ENCODE data around the gene LPAR1.

The LPAR1 gene

DNA sequence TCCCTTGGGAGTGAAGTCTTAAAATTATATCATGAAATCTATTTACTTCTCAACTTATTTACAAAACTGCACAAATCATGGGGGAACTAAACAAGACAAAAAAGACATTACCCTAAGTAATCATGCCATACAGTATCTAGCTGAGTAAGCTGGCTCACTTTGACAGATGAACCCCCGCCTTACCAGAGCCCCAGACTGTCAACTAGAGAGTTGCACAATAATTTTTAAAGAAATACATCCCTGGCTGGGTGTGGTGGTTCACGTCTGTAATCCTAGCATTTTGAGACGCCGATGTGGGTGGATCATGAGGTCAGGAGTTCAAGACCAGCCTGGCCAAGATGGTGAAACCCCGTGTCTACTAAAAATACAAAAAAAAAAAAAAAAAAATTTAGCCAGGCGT lies 62.3 kb downstream of the LPAR1 start (continued):
- TF ChIP-seq, protein P1, sequence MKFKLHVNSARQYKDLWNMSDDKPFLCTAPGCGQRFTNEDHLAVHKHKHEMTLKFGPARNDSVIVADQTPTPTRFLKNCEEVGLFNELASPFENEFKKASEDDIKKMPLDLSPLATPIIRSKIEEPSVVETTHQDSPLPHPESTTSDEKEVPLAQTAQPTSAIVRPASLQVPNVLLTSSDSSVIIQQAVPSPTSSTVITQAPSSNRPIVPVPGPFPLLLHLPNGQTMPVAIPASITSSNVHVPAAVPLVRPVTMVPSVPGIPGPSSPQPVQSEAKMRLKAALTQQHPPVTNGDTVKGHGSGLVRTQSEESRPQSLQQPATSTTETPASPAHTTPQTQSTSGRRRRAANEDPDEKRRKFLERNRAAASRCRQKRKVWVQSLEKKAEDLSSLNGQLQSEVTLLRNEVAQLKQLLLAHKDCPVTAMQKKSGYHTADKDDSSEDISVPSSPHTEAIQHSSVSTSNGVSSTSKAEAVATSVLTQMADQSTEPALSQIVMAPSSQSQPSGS (tag by site-specific recombination; IDR thresholded peaks at IDR 0.05; ENCODE audit: low read depth) = no peak

DNA sequence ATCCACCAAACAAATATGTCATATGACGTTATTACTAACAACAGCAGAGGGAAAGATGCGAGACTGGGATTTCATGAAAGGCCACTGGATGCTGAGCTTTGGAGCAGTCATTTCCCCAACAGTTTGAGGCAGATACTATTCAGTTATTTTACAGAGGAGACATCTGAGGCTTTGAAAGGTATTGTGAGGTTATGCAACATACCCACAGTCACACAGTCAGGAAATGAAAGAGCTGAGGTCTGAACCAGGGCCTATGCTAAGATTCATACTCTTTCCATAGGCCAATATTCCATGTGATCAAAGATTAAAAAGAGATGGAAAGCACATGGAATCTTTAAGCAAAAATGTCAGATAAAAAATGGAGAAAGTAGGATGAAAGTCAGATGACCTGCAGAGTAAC lies 63.0 kb downstream of the LPAR1 start:
- ChIA-PET CTCF (no interaction called here), POLR2A (no interaction called here)
- H3K4me1 ChIP-seq (ENCODE audit: control insufficient read depth, insufficient read depth, low read length) = no peaks in the 10 kb centered on the region
- TF ChIP-seq ZSCAN16 (tag by site-specific recombination; IDR thresholded peaks at IDR 0.05) = no peak
- TF ChIP-seq, protein P2, sequence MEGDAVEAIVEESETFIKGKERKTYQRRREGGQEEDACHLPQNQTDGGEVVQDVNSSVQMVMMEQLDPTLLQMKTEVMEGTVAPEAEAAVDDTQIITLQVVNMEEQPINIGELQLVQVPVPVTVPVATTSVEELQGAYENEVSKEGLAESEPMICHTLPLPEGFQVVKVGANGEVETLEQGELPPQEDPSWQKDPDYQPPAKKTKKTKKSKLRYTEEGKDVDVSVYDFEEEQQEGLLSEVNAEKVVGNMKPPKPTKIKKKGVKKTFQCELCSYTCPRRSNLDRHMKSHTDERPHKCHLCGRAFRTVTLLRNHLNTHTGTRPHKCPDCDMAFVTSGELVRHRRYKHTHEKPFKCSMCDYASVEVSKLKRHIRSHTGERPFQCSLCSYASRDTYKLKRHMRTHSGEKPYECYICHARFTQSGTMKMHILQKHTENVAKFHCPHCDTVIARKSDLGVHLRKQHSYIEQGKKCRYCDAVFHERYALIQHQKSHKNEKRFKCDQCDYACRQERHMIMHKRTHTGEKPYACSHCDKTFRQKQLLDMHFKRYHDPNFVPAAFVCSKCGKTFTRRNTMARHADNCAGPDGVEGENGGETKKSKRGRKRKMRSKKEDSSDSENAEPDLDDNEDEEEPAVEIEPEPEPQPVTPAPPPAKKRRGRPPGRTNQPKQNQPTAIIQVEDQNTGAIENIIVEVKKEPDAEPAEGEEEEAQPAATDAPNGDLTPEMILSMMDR (tag by site-specific recombination; IDR thresholded peaks at IDR 0.05) = no peak
- TF ChIP-seq, protein P3, sequence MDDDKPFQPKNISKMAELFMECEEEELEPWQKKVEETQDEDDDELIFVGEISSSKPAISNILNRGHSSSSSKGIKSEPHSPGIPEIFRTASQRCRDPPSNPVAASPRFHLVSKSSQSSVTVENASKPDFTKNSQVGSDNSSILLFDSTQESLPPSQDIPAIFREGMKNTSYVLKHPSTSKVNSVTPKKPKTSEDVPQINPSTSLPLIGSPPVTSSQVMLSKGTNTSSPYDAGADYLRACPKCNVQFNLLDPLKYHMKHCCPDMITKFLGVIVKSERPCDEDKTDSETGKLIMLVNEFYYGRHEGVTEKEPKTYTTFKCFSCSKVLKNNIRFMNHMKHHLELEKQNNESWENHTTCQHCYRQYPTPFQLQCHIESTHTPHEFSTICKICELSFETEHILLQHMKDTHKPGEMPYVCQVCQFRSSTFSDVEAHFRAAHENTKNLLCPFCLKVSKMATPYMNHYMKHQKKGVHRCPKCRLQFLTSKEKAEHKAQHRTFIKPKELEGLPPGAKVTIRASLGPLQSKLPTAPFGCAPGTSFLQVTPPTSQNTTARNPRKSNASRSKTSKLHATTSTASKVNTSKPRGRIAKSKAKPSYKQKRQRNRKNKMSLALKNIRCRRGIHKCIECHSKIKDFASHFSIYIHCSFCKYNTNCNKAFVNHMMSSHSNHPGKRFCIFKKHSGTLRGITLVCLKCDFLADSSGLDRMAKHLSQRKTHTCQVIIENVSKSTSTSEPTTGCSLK (tag by site-specific recombination; IDR thresholded peaks at IDR 0.05) = no peak
- TF ChIP-seq, protein P4, sequence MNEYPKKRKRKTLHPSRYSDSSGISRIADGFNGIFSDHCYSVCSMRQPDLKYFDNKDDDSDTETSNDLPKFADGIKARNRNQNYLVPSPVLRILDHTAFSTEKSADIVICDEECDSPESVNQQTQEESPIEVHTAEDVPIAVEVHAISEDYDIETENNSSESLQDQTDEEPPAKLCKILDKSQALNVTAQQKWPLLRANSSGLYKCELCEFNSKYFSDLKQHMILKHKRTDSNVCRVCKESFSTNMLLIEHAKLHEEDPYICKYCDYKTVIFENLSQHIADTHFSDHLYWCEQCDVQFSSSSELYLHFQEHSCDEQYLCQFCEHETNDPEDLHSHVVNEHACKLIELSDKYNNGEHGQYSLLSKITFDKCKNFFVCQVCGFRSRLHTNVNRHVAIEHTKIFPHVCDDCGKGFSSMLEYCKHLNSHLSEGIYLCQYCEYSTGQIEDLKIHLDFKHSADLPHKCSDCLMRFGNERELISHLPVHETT (tag by site-specific recombination; IDR thresholded peaks at IDR 0.05) = no peak
- no peak for TF ChIP-seq ZNF776 (tag by site-specific recombination; IDR thresholded peaks at IDR 0.05; ENCODE audit: borderline replicate concordance)
- TF ChIP-seq, protein P5, sequence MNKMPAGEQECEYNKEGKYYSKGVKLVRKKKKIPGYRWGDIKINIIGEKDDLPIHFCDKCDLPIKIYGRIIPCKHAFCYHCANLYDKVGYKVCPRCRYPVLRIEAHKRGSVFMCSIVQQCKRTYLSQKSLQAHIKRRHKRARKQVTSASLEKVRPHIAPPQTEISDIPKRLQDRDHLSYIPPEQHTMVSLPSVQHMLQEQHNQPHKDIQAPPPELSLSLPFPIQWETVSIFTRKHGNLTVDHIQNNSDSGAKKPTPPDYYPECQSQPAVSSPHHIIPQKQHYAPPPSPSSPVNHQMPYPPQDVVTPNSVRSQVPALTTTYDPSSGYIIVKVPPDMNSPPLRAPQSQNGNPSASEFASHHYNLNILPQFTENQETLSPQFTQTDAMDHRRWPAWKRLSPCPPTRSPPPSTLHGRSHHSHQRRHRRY (tag by site-specific recombination; IDR thresholded peaks at IDR 0.05) = no peak
- TF ChIP-seq, protein P6, sequence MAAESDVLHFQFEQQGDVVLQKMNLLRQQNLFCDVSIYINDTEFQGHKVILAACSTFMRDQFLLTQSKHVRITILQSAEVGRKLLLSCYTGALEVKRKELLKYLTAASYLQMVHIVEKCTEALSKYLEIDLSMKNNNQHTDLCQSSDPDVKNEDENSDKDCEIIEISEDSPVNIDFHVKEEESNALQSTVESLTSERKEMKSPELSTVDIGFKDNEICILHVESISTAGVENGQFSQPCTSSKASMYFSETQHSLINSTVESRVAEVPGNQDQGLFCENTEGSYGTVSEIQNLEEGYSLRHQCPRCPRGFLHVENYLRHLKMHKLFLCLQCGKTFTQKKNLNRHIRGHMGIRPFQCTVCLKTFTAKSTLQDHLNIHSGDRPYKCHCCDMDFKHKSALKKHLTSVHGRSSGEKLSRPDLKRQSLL (tag by site-specific recombination; IDR thresholded peaks at IDR 0.05) = no peak
- TF ChIP-seq, protein P7, sequence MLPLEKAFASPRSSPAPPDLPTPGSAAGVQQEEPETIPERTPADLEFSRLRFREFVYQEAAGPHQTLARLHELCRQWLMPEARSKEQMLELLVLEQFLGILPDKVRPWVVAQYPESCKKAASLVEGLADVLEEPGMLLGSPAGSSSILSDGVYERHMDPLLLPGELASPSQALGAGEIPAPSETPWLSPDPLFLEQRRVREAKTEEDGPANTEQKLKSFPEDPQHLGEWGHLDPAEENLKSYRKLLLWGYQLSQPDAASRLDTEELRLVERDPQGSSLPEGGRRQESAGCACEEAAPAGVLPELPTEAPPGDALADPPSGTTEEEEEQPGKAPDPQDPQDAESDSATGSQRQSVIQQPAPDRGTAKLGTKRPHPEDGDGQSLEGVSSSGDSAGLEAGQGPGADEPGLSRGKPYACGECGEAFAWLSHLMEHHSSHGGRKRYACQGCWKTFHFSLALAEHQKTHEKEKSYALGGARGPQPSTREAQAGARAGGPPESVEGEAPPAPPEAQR (tag by site-specific recombination; IDR thresholded peaks at IDR 0.05) = no peak
- no peak for TF ChIP-seq KLF9 (tag by site-specific recombination; IDR thresholded peaks at IDR 0.05; ENCODE audit: low read depth)
- no peak for TF ChIP-seq ZNF239 (tag by site-specific recombination; IDR thresholded peaks at IDR 0.05)
- TF ChIP-seq REPIN1 (tag by site-specific recombination; IDR thresholded peaks at IDR 0.05; ENCODE audit: low read depth) = no peak
- TF ChIP-seq EGR2 (tag by site-specific recombination; IDR thresholded peaks at IDR 0.05; ENCODE audit: low read depth) = no peak
- no peaks in the 10 kb centered on the region for H3K9me3 ChIP-seq (ENCODE audit: control insufficient read depth, insufficient read depth, low read depth, low read length)
- no peak overlapping the region for H3K4me3 ChIP-seq (ENCODE audit: low read depth, low read length)
- no peak overlapping the region for H3K27ac ChIP-seq (ENCODE audit: extremely low read depth, low read depth, low read length)
- H3K36me3 ChIP-seq (ENCODE audit: control insufficient read depth in 2 of 2, insufficient read depth in 1 of 2, low read length in 2 of 2) = peaks cover 0 to 3% of the 10 kb centered on the region in 2 experiments; a peak in 1 of 3 replicates
